Neural cell (in vitro differentiated cells): ENCODE data around the gene PGAP1. TPM values are rescaled to one million over a fixed set of nuclear protein-coding genes. Genes with fewer than 3 reads are reported as not detected.

Source experiments
- H2AFZ ChIP-seq: fragments of 200-600, 300-800 bp; sonication (generic), shearing (Covaris generic); 2 replicates; pipeline ENCODE4 v1.6.0; 2014; ENCODE audit warnings: low read depth, mild to moderate bottlenecking, antibody characterized with exemption, low read length, moderate library complexity
- H3F3A ChIP-seq: fragments of 200-600 bp; shearing (Covaris generic); 2 replicates; pipeline ENCODE4 v1.6.1; 2016; ENCODE audit warnings: mild to moderate bottlenecking, moderate library complexity, mixed read lengths, antibody characterized with exemption, low read length; ENCODE audit not compliant: insufficient read depth, poor library complexity, severe bottlenecking
- H3K27ac ChIP-seq: fragments of 200-600, 300-800 bp; sonication (generic), shearing (Covaris generic); 2 replicates; pipeline ENCODE4 v1.5.1; 2014; ENCODE audit warnings: mild to moderate bottlenecking, low read length, moderate library complexity
- H3K27me3 ChIP-seq: fragments of 300-800, 200-600 bp; sonication (generic), shearing (Covaris generic); 2 replicates; pipeline ENCODE4 v1.6.0; 2014; ENCODE audit warnings: mild to moderate bottlenecking, low read depth, low read length, moderate library complexity; ENCODE audit not compliant: insufficient read depth
- H3K36me3 ChIP-seq: fragments of 300-800, 200-600 bp; sonication (generic), shearing (Covaris generic); 2 replicates; pipeline ENCODE4 v1.5.1; 2014; ENCODE audit warnings: mild to moderate bottlenecking, antibody characterized with exemption, low read length, moderate library complexity; ENCODE audit not compliant: insufficient read depth
- H3K4me2 ChIP-seq: fragments of 300-800, 200-600 bp; sonication (generic), shearing (Covaris generic); 2 replicates; pipeline ENCODE4 v1.6.0; 2014; ENCODE audit warnings: mild to moderate bottlenecking, low read length
- H3K4me3 ChIP-seq: fragments of 300-800, 200-600 bp; sonication (generic), shearing (Covaris generic); 2 replicates; pipeline ENCODE4 v1.5.1; 2014; ENCODE audit warnings: mild to moderate bottlenecking, low read length, moderate library complexity
- H3K79me2 ChIP-seq: fragments of 200-600 bp; shearing (Covaris generic); replicated peaks from 2 replicates; pipeline ENCODE4 v1.6.0; 2014; ENCODE audit warnings: mild to moderate bottlenecking, low read length, moderate library complexity; ENCODE audit not compliant: insufficient read depth
- H3K9ac ChIP-seq: fragments of 300-800, 200-600 bp; sonication (generic), shearing (Covaris generic); 2 replicates; pipeline ENCODE4 v1.6.1; 2016; ENCODE audit warnings: mild to moderate bottlenecking, low read length, mixed read lengths
- H3K9me2 ChIP-seq: fragments of 200-600 bp; shearing (Covaris generic); 2 replicates; pipeline ENCODE4 v1.6.1; 2016; ENCODE audit warnings: mild to moderate bottlenecking, low read length, mixed read lengths; ENCODE audit not compliant: insufficient read depth
- H3K9me3 ChIP-seq: fragments of 200-600, 300-800 bp; sonication (generic), shearing (Covaris generic); 2 replicates; pipeline ENCODE4 v1.6.1; 2016; ENCODE audit warnings: mild to moderate bottlenecking, mixed run types, low read length, moderate library complexity, mixed read lengths
- H4K20me1 ChIP-seq: fragments of 200-600 bp; shearing (Covaris generic); 2 replicates; pipeline ENCODE4 v1.6.1; 2016; ENCODE audit warnings: mild to moderate bottlenecking, mixed run types; ENCODE audit not compliant: insufficient read depth
- EP300 ChIP-seq: fragments of 450-650 bp; conservative IDR thresholded peaks from 2 replicates; pipeline ENCODE4 v1.6.1; 2014; ENCODE audit warnings: antibody characterized with exemption, mild to moderate bottlenecking, moderate library complexity; ENCODE audit not compliant: poor library complexity, severe bottlenecking
- EZH2 ChIP-seq: fragments of 200-600, 300-800 bp; shearing (Covaris generic), sonication (generic); IDR thresholded peaks from 2 replicates; pipeline ENCODE4 v1.6.1; 2014; ENCODE audit warnings: antibody characterized with exemption, low read length, borderline replicate concordance, mild to moderate bottlenecking; ENCODE audit not compliant: insufficient read depth, poor library complexity, severe bottlenecking
- MXI1 ChIP-seq: fragments of 450-650 bp; conservative IDR thresholded peaks from 2 replicates; pipeline ENCODE4 v1.6.1; 2014; ENCODE audit warnings: antibody characterized with exemption, mild to moderate bottlenecking; ENCODE audit not compliant: poor library complexity, severe bottlenecking
- POLR2AphosphoS5 ChIP-seq: IDR thresholded peaks from 2 replicates; pipeline ENCODE4 v1.6.1; 2012
- RAD21 ChIP-seq: fragments of 450-650 bp; conservative IDR thresholded peaks from 2 replicates; pipeline ENCODE4 v1.6.1; 2014; ENCODE audit warnings: antibody characterized with exemption, mild to moderate bottlenecking, moderate library complexity
- SMC3 ChIP-seq: fragments of 450-650 bp; conservative IDR thresholded peaks from 2 replicates; pipeline ENCODE4 v1.6.1; 2014; ENCODE audit warnings: antibody characterized with exemption, mild to moderate bottlenecking, moderate library complexity; ENCODE audit not compliant: poor library complexity
- TAF1 ChIP-seq: IDR thresholded peaks from 2 replicates; pipeline ENCODE4 v1.6.1; 2012; ENCODE audit warnings: low read depth
- polyA plus RNA-seq: library from polyadenylated mRNA; depleted of rRNA; stranded (reverse); fragments of >200 nt; gene quantifications from 2 replicates; pipeline ENCODE4 v1.2.3, GENCODE V29; 2014
- TF ChIP-seq, protein P1 (sequence below): IDR thresholded peaks from 2 replicates; pipeline ENCODE4 v1.6.1; 2012; ENCODE audit warnings: borderline replicate concordance
- TF ChIP-seq, protein P2 (sequence below): fragments of 450-650 bp; IDR thresholded peaks from 2 replicates; pipeline ENCODE4 v1.5.1; 2014; ENCODE audit warnings: antibody characterized with exemption, mild to moderate bottlenecking, moderate library complexity; ENCODE audit not compliant: poor library complexity, severe bottlenecking

Gene PGAP1
- polyA plus RNA-seq, 1 donor from 2014 or later: 63.3 TPM

DNA sequence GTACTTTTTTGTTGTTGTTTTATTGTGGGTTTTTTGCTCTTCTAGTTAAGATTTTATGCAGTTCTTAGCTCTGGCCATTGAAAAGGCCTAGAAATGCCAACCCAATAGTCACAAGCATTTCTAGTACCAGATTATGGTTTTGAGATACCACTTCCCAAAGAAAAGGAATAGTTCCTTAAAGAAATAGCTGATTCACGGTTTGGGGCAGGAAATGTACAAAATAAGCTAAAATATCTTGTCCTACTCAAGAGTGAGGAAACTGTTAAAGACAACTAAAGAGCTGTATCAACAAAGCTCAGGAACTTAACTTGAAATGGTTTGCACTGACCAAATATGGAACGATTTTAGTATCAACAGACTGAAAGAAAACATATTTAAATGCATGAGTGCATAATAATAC lies 35.4 kb downstream of the PGAP1 start:
- no peak overlapping the region for H3K9ac ChIP-seq
- H3K4me3 ChIP-seq: no peak overlapping the region
- no peaks in the 10 kb centered on the region for H4K20me1 ChIP-seq
- H3K4me2 ChIP-seq: no peak overlapping the region
- TF ChIP-seq RAD21: no peak
- H3K27ac ChIP-seq: no peak overlapping the region
- H3K27me3 ChIP-seq: no peaks in the 10 kb centered on the region
- H3K9me3 ChIP-seq: no peaks in the 10 kb centered on the region
- H3K36me3 ChIP-seq: no peaks in the 10 kb centered on the region
- H3F3A ChIP-seq: no peaks in the 10 kb centered on the region
- no peak overlapping the region for H2AFZ ChIP-seq
- H3K79me2 ChIP-seq: no peaks in the 10 kb centered on the region
- no peaks in the 10 kb centered on the region for H3K9me2 ChIP-seq

DNA sequence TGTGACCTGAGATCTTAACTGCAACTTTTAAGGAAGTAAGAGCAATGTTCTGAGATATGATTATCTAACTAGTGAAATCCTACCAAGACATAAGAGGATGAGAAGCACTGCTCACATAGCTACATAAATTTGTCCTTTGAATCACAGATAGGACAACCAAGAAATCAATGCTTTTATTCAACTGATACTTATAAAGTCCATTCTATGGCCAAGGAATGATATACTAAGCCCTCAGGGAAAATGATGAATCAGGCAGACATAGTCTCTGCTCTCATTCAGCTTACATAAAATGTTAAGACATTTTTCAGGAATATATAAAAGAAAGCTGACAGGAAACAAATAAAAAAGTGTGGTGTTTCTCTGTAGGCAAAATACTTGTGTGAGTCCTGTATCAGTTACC lies 39.1 kb downstream of the PGAP1 start:
- Histone ChIP-seq H3K4me2 (no peak overlapping the region), H3K36me3 (peaks cover 5% of the 10 kb centered on the region), H3K4me3 (no peak overlapping the region), H3K79me2 (no peaks in the 10 kb centered on the region), H3K9me3 (no peaks in the 10 kb centered on the region), H4K20me1 (no peaks in the 10 kb centered on the region), H2AFZ (no peak overlapping the region), H3F3A (no peaks in the 10 kb centered on the region), H3K27me3 (no peaks in the 10 kb centered on the region), H3K9me2 (no peaks in the 10 kb centered on the region), H3K9ac (no peak overlapping the region), H3K27ac (no peak overlapping the region)
- TF ChIP-seq SMC3: no peak
- no peak for TF ChIP-seq RAD21
- TF ChIP-seq, protein P1, sequence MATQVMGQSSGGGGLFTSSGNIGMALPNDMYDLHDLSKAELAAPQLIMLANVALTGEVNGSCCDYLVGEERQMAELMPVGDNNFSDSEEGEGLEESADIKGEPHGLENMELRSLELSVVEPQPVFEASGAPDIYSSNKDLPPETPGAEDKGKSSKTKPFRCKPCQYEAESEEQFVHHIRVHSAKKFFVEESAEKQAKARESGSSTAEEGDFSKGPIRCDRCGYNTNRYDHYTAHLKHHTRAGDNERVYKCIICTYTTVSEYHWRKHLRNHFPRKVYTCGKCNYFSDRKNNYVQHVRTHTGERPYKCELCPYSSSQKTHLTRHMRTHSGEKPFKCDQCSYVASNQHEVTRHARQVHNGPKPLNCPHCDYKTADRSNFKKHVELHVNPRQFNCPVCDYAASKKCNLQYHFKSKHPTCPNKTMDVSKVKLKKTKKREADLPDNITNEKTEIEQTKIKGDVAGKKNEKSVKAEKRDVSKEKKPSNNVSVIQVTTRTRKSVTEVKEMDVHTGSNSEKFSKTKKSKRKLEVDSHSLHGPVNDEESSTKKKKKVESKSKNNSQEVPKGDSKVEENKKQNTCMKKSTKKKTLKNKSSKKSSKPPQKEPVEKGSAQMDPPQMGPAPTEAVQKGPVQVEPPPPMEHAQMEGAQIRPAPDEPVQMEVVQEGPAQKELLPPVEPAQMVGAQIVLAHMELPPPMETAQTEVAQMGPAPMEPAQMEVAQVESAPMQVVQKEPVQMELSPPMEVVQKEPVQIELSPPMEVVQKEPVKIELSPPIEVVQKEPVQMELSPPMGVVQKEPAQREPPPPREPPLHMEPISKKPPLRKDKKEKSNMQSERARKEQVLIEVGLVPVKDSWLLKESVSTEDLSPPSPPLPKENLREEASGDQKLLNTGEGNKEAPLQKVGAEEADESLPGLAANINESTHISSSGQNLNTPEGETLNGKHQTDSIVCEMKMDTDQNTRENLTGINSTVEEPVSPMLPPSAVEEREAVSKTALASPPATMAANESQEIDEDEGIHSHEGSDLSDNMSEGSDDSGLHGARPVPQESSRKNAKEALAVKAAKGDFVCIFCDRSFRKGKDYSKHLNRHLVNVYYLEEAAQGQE: no peak
- TF ChIP-seq MXI1: no peak
- TF ChIP-seq EZH2: no peak
- TF ChIP-seq, protein P2, sequence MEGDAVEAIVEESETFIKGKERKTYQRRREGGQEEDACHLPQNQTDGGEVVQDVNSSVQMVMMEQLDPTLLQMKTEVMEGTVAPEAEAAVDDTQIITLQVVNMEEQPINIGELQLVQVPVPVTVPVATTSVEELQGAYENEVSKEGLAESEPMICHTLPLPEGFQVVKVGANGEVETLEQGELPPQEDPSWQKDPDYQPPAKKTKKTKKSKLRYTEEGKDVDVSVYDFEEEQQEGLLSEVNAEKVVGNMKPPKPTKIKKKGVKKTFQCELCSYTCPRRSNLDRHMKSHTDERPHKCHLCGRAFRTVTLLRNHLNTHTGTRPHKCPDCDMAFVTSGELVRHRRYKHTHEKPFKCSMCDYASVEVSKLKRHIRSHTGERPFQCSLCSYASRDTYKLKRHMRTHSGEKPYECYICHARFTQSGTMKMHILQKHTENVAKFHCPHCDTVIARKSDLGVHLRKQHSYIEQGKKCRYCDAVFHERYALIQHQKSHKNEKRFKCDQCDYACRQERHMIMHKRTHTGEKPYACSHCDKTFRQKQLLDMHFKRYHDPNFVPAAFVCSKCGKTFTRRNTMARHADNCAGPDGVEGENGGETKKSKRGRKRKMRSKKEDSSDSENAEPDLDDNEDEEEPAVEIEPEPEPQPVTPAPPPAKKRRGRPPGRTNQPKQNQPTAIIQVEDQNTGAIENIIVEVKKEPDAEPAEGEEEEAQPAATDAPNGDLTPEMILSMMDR: no peak
- TF ChIP-seq POLR2AphosphoS5: no peak
- TF ChIP-seq TAF1: no peak
- no peak for TF ChIP-seq EP300

DNA sequence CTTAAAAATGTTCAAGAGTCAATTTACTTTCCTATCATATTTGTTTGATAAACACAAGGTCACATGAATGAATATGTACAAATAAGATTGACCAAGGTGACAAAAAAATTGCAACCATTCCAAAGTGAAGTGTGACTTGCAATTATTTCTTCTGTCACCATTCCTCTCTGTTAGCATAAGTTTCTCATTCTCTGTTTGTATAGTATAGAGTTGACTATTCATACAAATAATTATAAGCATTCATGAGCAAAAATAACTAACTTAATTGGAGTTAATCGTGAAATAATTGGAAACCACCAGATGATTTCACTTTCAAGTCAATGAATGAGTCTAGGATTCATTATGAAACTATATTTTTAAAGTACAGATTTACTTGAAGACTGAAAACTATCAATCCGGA lies 42.1 kb downstream of the PGAP1 start:
- H2AFZ ChIP-seq: no peak overlapping the region
- H3K79me2 ChIP-seq: no peaks in the 10 kb centered on the region
- no peaks in the 10 kb centered on the region for H4K20me1 ChIP-seq
- no peak overlapping the region for H3K27ac ChIP-seq
- no peaks in the 10 kb centered on the region for H3F3A ChIP-seq
- H3K9me3 ChIP-seq: no peaks in the 10 kb centered on the region
- no peak overlapping the region for H3K4me2 ChIP-seq
- H3K9ac ChIP-seq: no peak overlapping the region
- no peaks in the 10 kb centered on the region for H3K27me3 ChIP-seq
- H3K4me3 ChIP-seq: no peak overlapping the region
- H3K9me2 ChIP-seq: no peaks in the 10 kb centered on the region
- peaks cover 18% of the 10 kb centered on the region for H3K36me3 ChIP-seq
- TF ChIP-seq, protein P1: no peak
- TF ChIP-seq, protein P2: no peak
- no peak for TF ChIP-seq EP300
- no peak for TF ChIP-seq MXI1
- no peak for TF ChIP-seq EZH2
